Measurements from ENCODE around the gene SAMD5. TPM values are rescaled to one million over a fixed set of nuclear protein-coding genes. Genes with fewer than 3 reads are reported as not detected.

Gene SAMD5
- polyA plus RNA-seq, 1 donor from 2014 or later = 14.1 TPM

DNA sequence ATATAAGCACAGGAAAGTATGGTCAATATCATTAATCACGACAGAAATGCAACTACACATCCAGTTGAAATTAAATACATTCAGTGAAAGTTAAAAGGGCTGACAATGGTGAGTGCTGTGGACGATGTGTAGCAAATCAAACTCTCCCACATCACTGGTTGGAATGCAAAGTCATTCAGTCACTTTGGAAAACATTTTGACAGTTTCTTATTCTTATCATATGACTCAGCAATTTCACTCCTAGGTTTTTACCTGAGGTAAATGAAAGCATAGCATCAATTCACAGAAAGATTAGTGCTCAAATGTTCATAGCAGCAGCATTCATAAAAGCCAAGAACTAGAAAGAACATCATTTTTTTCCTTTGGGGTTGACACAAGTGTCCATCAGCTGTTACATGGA lies 28.6 kb upstream of the SAMD5 start:
- Histone ChIP-seq H3K27me3 (ENCODE audit: insufficient read depth, low read depth, low read length) (no peaks in the 10 kb centered on the region), H3K36me3 (ENCODE audit: insufficient read depth, low read length) (no peaks in the 10 kb centered on the region), H3K79me2 (replicated peaks; ENCODE audit: insufficient read depth, low read length) (no peaks in the 10 kb centered on the region), H4K20me1 (ENCODE audit: insufficient read depth) (no peaks in the 10 kb centered on the region), H3K4me2 (ENCODE audit: low read length) (no peak overlapping the region), H3K9ac (ENCODE audit: low read length) (no peak overlapping the region), H3K9me2 (ENCODE audit: insufficient read depth, low read length) (no peaks in the 10 kb centered on the region), H3K4me3 (ENCODE audit: low read length) (no peak overlapping the region), H3K9me3 (ENCODE audit: low read length) (no peaks in the 10 kb centered on the region), H3F3A (ENCODE audit: insufficient read depth, low read length, poor library complexity, severe bottlenecking) (no peaks in the 10 kb centered on the region), H3K27ac (ENCODE audit: low read length) (no peak overlapping the region), H2AFZ (ENCODE audit: low read depth, low read length) (no peak overlapping the region)
- no peak for TF ChIP-seq TAF1 (IDR thresholded peaks at IDR 0.05; ENCODE audit: low read depth)
- no peak for TF ChIP-seq MXI1 (conservative IDR thresholded peaks at IDR 0.05; ENCODE audit: poor library complexity, severe bottlenecking)
- TF ChIP-seq SMC3 (conservative IDR thresholded peaks at IDR 0.05; ENCODE audit: poor library complexity) = no peak
- TF ChIP-seq, protein P1, sequence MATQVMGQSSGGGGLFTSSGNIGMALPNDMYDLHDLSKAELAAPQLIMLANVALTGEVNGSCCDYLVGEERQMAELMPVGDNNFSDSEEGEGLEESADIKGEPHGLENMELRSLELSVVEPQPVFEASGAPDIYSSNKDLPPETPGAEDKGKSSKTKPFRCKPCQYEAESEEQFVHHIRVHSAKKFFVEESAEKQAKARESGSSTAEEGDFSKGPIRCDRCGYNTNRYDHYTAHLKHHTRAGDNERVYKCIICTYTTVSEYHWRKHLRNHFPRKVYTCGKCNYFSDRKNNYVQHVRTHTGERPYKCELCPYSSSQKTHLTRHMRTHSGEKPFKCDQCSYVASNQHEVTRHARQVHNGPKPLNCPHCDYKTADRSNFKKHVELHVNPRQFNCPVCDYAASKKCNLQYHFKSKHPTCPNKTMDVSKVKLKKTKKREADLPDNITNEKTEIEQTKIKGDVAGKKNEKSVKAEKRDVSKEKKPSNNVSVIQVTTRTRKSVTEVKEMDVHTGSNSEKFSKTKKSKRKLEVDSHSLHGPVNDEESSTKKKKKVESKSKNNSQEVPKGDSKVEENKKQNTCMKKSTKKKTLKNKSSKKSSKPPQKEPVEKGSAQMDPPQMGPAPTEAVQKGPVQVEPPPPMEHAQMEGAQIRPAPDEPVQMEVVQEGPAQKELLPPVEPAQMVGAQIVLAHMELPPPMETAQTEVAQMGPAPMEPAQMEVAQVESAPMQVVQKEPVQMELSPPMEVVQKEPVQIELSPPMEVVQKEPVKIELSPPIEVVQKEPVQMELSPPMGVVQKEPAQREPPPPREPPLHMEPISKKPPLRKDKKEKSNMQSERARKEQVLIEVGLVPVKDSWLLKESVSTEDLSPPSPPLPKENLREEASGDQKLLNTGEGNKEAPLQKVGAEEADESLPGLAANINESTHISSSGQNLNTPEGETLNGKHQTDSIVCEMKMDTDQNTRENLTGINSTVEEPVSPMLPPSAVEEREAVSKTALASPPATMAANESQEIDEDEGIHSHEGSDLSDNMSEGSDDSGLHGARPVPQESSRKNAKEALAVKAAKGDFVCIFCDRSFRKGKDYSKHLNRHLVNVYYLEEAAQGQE (IDR thresholded peaks at IDR 0.05; ENCODE audit: borderline replicate concordance) = no peak
- TF ChIP-seq POLR2AphosphoS5 (IDR thresholded peaks at IDR 0.05) = no peak
- TF ChIP-seq EP300 (conservative IDR thresholded peaks at IDR 0.05; ENCODE audit: poor library complexity, severe bottlenecking) = no peak
- TF ChIP-seq EZH2 (IDR thresholded peaks at IDR 0.05; ENCODE audit: borderline replicate concordance, insufficient read depth, low read length, poor library complexity, severe bottlenecking) = no peak
- no peak for TF ChIP-seq CTCF (IDR thresholded peaks at IDR 0.05; ENCODE audit: poor library complexity, severe bottlenecking)
- no peak for TF ChIP-seq RAD21 (conservative IDR thresholded peaks at IDR 0.05)

GRCh38 chr6:147486683-147487082 lies 21.8 kb upstream of the SAMD5 start:
- H3K36me3 ChIP-seq (ENCODE audit: insufficient read depth, low read length) = no peaks in the 10 kb centered on the region
- H3K79me2 ChIP-seq (replicated peaks; ENCODE audit: insufficient read depth, low read length) = no peaks in the 10 kb centered on the region
- H3K4me3 ChIP-seq (ENCODE audit: low read length) = no peak overlapping the region
- no peaks in the 10 kb centered on the region for H3K27me3 ChIP-seq (ENCODE audit: insufficient read depth, low read depth, low read length)
- no peaks in the 10 kb centered on the region for H4K20me1 ChIP-seq (ENCODE audit: insufficient read depth)
- no peaks in the 10 kb centered on the region for H3K9me3 ChIP-seq (ENCODE audit: low read length)
- H3K4me2 ChIP-seq (ENCODE audit: low read length) = no peak overlapping the region
- H3K9me2 ChIP-seq (ENCODE audit: insufficient read depth, low read length) = no peaks in the 10 kb centered on the region
- no peak overlapping the region for H2AFZ ChIP-seq (ENCODE audit: low read depth, low read length)
- H3K9ac ChIP-seq (ENCODE audit: low read length) = no peak overlapping the region
- no peaks in the 10 kb centered on the region for H3F3A ChIP-seq (ENCODE audit: insufficient read depth, low read length, poor library complexity, severe bottlenecking)
- TF ChIP-seq MXI1 (conservative IDR thresholded peaks at IDR 0.05; ENCODE audit: poor library complexity, severe bottlenecking) = no peak
- no peak for TF ChIP-seq SMC3 (conservative IDR thresholded peaks at IDR 0.05; ENCODE audit: poor library complexity)
- TF ChIP-seq TAF1 (IDR thresholded peaks at IDR 0.05; ENCODE audit: low read depth) = no peak
- TF ChIP-seq, protein P1 (IDR thresholded peaks at IDR 0.05; ENCODE audit: borderline replicate concordance) = no peak
- no peak for TF ChIP-seq EZH2 (IDR thresholded peaks at IDR 0.05; ENCODE audit: borderline replicate concordance, insufficient read depth, low read length, poor library complexity, severe bottlenecking)
- TF ChIP-seq EP300 (conservative IDR thresholded peaks at IDR 0.05; ENCODE audit: poor library complexity, severe bottlenecking) = no peak
- H3K27ac ChIP-seq (ENCODE audit: low read length) = no peak overlapping the region
